ENCODE data around the gene ATG7.

ATG7 gene

DNA sequence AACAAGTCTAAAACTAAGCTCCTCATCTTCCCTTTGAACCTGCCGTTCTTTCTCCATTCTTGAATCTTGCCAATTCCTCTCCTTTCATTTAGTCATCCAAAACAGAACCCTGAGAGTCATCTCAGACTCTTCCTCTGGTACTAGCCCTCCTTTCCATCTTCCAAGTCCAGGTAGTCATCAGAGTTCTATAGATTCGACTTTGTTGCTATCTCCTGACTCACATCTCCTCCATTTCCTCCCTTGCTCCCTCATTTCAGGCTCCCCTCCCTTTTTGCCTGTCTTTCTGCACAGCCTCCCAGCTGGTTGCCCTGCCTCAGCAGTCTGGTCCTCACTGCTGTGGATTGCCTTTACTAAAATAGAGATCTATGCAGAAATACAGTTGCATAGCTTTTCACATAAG lies 4.7 kb downstream of the ATG7 start:
- no peak overlapping the region for H2AFZ ChIP-seq (ENCODE audit: low read depth, low read length, severe bottlenecking)
- no peak overlapping the region for H3K27ac ChIP-seq (ENCODE audit: low read depth, low read length)
- TF ChIP-seq, protein P1, sequence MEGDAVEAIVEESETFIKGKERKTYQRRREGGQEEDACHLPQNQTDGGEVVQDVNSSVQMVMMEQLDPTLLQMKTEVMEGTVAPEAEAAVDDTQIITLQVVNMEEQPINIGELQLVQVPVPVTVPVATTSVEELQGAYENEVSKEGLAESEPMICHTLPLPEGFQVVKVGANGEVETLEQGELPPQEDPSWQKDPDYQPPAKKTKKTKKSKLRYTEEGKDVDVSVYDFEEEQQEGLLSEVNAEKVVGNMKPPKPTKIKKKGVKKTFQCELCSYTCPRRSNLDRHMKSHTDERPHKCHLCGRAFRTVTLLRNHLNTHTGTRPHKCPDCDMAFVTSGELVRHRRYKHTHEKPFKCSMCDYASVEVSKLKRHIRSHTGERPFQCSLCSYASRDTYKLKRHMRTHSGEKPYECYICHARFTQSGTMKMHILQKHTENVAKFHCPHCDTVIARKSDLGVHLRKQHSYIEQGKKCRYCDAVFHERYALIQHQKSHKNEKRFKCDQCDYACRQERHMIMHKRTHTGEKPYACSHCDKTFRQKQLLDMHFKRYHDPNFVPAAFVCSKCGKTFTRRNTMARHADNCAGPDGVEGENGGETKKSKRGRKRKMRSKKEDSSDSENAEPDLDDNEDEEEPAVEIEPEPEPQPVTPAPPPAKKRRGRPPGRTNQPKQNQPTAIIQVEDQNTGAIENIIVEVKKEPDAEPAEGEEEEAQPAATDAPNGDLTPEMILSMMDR (IDR thresholded peaks at IDR 0.05; ENCODE audit: insufficient read depth, low read length, poor library complexity, severe bottlenecking), result no peak
- TF ChIP-seq EZH2phosphoT487 (conservative IDR thresholded peaks at IDR 0.05; ENCODE audit: low read length), result no peak
- no peaks in the 10 kb centered on the region for H3K27me3 ChIP-seq (ENCODE audit: low read length)
- H3K4me3 ChIP-seq (ENCODE audit: insufficient read depth, low read length, poor library complexity, severe bottlenecking), result no peak overlapping the region
- 0 out of 2 replicates have a peak, but pooled peaks cover 3% of the 10 kb centered on the region for H3K36me3 ChIP-seq (ENCODE audit: low read length)
- no peak overlapping the region for H3K4me2 ChIP-seq (ENCODE audit: low read depth, low read length, poor library complexity, severe bottlenecking)
- no peaks in the 10 kb centered on the region for H4K20me1 ChIP-seq (ENCODE audit: low read depth, low read length)
- no peaks in the 10 kb centered on the region for H3F3A ChIP-seq (ENCODE audit: insufficient read depth)
- no peak overlapping the region for H3K9ac ChIP-seq (ENCODE audit: low read length)
- no peaks in the 10 kb centered on the region for H3K9me3 ChIP-seq (ENCODE audit: insufficient read depth, low read length)
- H3K79me2 ChIP-seq (ENCODE audit: insufficient read depth, low read length), result peaks cover 30% of the 10 kb centered on the region
- no peaks in the 10 kb centered on the region for H3K9me2 ChIP-seq (replicated peaks; ENCODE audit: insufficient read depth, low read length)

DNA sequence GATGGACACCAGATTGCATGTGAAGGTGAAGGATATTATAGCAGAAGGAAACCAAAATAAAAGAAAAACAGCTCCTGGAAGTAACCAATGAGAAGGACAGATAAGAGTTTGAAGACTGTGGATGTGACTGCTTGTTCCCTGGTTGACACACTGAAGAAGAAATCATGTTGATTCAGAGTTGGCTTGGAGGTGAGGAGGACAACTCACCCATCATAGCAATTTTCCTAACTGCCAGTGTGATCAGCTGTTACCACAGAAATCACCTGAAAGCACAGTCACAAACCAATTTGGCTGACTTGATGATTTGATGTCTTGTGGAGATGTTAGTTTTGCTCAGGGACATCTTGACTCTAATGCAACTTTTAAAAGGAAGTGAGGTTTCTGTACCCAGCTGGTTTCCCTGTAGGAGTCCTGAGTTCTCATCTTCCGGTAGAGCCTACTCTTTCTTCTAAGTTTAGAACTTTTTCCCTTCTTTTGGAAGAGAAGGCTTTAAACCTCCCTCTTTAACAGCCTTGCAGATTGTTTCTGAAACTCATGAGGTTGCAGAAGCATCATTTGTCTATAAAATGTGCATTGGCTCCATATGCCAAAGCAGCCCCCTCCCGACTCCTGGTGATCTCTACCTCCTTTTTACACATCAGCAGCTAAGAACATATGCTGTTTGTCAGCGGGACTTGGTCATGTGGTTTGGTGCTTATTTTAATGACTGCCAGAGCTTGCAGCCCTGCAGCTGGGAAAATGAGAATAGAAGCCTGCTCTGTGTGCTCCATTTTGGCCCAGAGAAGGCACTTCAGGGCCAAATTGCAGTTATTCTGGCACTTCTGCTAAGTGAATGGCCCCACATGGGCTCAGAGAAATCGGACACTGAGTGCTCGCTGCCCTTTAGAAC lies 10.3 kb downstream of the ATG7 start:
- H3K4me2 ChIP-seq (ENCODE audit: low read depth, low read length, poor library complexity, severe bottlenecking), result no peak overlapping the region
- no peaks in the 10 kb centered on the region; the same call in none of the 2 replicates for H3K79me2 ChIP-seq (ENCODE audit: insufficient read depth, low read length)
- H3K27me3 ChIP-seq (ENCODE audit: low read length), result no peaks in the 10 kb centered on the region
- no peak overlapping the region for H3K9ac ChIP-seq (ENCODE audit: low read length)
- H3F3A ChIP-seq (ENCODE audit: insufficient read depth), result no peaks in the 10 kb centered on the region
- H3K9me3 ChIP-seq (ENCODE audit: insufficient read depth, low read length), result no peaks in the 10 kb centered on the region
- H3K9me2 ChIP-seq (replicated peaks; ENCODE audit: insufficient read depth, low read length), result no peaks in the 10 kb centered on the region
- TF ChIP-seq EZH2phosphoT487 (conservative IDR thresholded peaks at IDR 0.05; ENCODE audit: low read length), result no peak
- TF ChIP-seq, protein P1 (IDR thresholded peaks at IDR 0.05; ENCODE audit: insufficient read depth, low read length, poor library complexity, severe bottlenecking), result no peak
- H4K20me1 ChIP-seq (ENCODE audit: low read depth, low read length), result no peaks in the 10 kb centered on the region
- H2AFZ ChIP-seq (ENCODE audit: low read depth, low read length, severe bottlenecking), result no peak overlapping the region
- no peak overlapping the region for H3K4me3 ChIP-seq (ENCODE audit: insufficient read depth, low read length, poor library complexity, severe bottlenecking)
- H3K27ac ChIP-seq (ENCODE audit: low read depth, low read length), result no peak overlapping the region
- H3K36me3 ChIP-seq (ENCODE audit: low read length), result 0 out of 2 replicates have a peak, but pooled peaks cover 3% of the 10 kb centered on the region

DNA sequence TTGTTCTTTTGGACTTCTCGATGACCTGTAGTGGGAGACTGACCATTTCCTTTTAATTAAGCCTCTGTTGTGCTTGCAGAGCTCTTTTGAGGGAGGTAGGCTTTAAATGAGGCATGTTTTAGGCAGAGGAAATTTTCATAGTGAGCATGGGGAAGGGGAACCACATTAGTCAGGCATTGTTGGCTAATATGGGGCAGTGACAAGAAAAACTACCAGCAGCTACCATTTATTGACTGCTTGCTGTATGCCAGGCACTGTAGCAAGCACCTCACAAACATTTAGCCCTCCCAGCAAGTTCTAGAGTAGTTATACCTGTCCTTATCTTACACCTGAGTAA lies 10.9 kb downstream of the ATG7 start:
- no peak overlapping the region for H3K27ac ChIP-seq (ENCODE audit: low read depth, low read length)
- no peak overlapping the region for H3K4me2 ChIP-seq (ENCODE audit: low read depth, low read length, poor library complexity, severe bottlenecking)
- no peaks in the 10 kb centered on the region for H3K27me3 ChIP-seq (ENCODE audit: low read length)
- H3K9ac ChIP-seq (ENCODE audit: low read length), result no peak overlapping the region
- no peaks in the 10 kb centered on the region for H4K20me1 ChIP-seq (ENCODE audit: low read depth, low read length)
- H3K9me2 ChIP-seq (replicated peaks; ENCODE audit: insufficient read depth, low read length), result no peaks in the 10 kb centered on the region
- no peak overlapping the region for H2AFZ ChIP-seq (ENCODE audit: low read depth, low read length, severe bottlenecking)
- no peaks in the 10 kb centered on the region; the same call in none of the 2 replicates for H3K79me2 ChIP-seq (ENCODE audit: insufficient read depth, low read length)
- no peak overlapping the region for H3K4me3 ChIP-seq (ENCODE audit: insufficient read depth, low read length, poor library complexity, severe bottlenecking)
- H3K36me3 ChIP-seq (ENCODE audit: low read length), result 0 out of 2 replicates have a peak, but pooled peaks cover 3% of the 10 kb centered on the region
- TF ChIP-seq, protein P1 (IDR thresholded peaks at IDR 0.05; ENCODE audit: insufficient read depth, low read length, poor library complexity, severe bottlenecking), result no peak
- no peak for TF ChIP-seq EZH2phosphoT487 (conservative IDR thresholded peaks at IDR 0.05; ENCODE audit: low read length)
- no peaks in the 10 kb centered on the region for H3K9me3 ChIP-seq (ENCODE audit: insufficient read depth, low read length)
- peaks cover 2% of the 10 kb centered on the region; the same call in 1 of the 2 replicates for H3F3A ChIP-seq (ENCODE audit: insufficient read depth)

All from SU-DHL-6 (cell line).